Measurements from ENCODE around the gene PYGM.

The PYGM gene

DNA sequence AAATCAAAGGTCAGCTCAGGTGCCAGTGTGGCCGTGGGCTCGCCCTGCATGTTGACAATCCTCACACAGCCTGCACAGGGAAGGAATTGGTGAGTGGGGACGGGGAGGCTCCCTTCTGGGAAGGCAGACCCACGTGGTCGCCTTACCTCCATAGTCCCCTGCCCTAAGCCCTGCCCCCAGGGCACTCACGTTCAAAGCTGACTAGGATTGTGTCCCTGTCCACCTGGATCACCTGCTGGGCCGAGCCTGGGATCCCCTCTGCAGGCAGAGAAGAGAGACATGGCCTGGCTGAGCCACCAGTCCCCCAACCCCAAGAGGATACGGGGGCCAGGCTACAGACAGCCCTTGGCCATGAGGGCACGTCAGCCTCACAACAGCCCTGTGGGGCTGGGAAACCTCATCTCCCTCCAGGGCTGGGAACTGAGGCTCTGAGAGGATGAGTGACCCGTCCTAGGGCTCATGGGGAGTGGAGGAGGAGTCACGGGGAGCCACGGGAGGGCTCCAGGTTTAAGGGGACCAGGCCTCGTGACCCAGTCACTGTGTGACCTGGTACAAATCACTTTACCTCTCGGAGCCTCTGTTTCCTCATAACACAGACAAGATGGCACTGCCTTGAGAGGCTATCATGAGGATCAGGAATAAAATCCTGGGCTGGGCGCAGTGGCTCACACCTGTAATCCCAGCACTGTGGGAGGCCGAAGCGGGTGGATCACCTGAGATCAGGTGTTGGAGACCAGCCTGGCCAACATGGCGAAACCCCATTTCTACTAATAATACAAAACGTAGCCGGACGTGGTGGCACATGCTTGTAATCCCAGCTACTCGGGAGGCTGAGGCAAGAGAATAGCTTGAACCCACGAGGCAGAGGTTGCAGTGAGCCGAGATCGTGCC lies 30.7 kb upstream of the PYGM start:
- no peak for DNase-seq

DNA sequence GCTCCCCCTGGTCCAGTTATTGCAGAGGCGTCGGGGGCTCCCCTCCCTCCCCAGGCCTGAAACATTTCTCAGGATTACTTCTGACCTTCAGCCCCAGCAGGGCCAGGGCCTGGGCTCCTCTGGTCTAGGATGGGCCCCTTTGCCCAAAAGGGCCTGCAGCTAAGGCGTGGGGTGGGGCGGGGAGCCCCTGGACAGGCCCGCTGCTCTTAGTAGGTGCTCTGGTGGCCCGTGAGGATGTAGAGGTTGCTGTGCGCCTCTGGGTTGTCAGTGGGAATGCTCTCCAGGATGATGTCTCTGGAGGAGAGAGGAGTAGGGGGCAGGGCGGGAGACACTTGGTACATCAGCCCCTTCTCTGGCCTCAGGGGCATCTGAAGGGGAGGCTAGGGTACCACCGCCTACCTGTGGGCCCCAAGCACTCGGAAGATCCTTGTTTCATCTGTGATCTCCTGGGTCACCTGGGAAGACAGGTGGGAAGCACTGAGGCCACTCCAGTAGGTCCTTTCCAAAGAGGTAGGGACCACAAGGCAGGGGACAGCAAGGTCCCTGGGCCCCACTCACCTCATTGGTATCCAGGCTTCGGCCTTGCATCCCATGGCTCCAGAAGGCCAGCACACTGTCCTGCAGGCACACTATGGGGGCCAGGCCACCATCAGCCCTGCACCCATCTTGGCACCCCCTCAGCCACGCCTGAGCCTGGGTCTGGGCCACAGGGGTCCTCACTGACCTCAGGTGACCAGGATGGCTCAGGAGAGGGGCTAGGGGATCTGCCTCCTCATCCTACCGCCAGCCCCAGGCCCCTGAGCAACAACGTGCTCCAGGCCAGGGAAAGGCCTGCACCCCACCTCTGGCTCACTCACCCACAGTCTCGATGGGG lies 29.8 kb upstream of the PYGM start:
- no peak for DNase-seq

DNA sequence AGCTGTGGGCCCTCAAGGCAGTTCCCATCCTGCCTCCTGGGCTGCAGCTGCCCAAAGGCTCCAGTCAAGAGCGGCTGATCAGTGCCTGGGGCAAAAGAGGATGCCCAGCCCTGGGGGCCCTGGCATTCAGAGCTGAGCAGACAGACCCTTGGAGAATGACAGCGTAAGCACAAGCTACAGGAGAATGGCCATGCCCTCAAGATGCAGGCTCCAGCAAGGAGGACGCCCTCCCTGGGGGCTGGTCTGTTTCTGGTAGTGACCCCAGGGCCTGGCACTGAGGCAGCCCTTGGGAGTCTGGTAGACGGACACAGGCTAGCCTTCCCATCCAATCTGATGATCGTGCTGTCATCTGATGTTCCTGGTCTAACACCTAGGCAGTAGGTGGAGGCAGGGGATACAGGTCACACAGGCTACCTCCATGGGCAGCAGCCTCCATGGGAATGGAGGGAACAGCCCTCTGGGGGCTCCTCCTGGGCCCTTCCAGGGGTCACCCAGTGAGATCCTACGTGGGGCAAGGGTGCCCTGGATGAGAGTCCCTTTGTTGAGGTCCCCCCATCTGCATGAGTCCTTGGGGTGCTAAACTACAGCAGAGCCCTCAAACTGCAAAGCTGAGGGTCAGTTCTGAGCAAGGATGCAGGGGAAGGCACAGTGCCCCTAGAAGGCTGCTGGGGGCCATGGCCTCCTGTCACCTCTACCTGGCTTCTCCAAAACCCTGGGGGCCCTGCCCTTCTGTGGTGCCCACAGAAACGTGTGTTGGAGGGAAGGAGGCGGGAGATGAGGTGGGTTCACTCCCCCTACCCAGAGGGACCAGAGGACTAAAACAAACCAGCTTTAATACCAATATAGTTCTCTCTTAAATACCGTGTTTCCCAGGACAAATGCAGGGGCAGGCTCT lies 28.8 kb upstream of the PYGM start:
- no peak for DNase-seq

DNA sequence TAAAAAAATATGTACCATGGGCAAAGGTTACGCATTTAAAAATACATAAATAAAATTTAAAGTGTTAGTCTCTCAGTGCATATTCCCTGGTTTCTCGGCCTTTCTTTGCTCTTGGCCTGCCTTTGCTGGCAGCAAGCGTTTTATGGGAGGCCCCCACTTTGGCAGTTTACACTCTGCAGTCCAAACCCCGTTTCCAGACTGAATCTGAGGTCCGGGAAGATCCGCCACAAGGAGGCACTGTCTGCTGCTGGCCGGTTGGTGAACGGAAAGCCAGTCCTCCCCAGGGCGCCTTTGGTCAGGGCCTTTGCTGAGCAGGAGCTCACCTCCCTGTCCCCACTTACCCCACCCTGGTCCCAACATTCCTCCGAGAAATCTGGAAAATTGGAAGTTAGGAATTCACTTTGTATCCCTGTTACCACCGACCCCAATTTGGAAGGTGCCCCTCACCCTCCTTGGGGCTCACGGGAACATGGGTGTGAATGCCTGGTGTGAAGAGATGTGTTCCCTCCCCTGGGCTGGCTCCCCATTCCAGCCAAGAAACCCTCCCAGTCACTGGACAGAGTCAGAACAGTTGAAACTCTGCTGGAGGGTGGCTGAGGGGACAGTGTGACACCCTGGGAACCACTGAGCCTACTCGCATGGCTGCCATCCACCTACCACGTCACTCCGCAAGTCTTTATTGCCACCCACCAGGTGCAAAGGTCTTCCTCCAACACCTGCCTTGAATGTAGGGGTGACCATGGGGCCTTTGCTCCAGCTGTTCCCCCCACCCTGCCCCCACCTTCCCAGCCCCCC lies 27.9 kb upstream of the PYGM start:
- peak; percentile 78 for DNase-seq

DNA sequence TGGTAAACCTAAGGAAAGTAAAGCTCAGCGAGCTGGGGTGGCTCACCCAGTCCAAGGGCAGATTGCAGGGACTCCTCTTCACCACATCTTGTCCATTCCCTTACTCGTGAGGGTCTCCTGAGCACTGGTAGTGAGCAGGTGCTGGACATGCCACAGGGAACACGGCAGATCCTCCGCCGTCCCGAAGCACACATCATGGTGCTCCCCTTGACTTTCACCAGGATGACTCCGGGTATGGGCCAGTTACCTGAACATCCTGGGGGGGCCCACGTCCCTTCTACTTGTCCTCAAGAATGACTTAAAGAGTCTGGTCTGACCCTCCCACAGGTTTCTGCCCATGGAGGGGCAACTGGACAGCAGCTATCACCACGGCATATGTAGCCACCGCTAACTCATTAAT lies 26.5 kb upstream of the PYGM start:
- DNase-seq: no peak

DNA sequence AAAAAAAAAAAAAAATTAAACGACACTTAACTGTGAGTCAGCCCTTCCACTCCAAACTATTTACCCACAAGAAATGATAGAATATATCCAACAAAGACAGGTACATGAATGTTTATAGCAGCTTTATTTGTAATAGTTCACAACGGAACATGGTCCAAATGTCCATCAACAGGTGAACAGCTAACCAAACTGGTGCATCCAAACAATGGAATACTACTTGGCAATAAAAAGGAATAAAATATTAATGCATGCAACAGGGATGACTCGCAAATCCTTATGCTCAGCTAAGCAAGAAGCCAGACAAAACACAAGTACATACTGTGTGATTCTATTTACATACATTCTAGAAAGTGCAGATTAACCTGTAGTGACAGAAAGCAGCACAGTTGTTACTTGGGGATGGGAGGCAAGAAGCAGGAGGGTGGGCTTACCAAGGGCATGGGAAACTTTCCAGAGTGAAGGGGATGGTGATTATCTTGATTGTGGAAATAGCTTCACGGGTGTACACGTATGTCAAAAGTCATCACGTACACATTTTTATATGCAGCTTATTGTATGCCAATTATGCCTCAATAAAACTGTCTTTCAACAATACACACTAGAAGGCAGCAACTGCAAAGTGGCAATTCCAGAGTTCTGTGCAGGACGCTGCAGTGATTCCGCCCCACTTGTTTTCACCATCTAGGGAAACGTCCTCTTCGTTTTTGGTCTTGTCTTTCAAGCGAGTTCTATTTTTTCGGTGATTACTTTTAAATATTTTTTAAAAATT lies 25.2 kb upstream of the PYGM start:
- DNase-seq: no peak

DNA sequence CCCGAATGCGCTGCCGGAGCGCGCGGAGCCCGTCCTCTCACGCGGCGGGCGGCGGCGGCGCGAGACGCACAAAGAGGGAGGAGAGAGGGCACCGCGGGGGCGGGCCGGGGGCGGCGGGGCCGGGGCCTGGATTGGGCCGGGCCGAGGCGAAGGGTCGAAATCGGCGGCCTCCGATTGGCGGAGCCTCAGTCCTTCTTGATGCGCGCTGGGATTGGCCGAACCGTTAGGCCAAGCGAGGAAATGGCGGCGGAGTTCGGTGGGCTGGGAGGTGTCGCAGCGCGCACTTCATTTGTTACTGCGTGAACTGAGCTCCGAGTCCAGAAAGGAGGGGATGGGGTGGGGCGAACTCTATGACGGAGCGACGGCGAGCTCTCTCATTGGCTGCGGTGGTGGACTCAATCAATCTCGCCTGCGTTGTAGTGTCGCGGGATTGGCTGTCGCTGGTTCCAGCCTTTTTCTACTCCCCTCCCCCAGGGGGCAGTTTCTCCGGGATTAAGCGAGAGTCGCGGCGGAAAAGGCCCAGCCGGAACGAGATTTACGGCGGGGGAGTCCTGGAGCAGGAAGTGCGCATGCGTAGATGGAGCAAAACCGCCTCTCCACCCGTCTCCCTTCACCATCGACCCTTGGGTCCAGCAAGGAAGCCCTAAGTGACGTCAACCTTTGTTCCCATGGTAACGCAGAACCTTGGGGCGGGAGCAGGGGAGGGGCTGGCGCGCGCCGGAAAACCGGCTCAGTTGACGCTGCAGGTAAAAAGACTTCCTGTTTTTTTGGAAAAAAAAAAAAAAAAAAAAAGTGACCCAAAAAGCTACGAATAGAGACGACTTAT lies 18.9 kb upstream of the PYGM start, which contains the start of gene SF1:
Gene SF1 (minus strand): TSS at position 70 of the 826 bp plus-strand sequence. CDS start 150 bp downstream, outside the sequence.
- DNase-seq: peak; percentile 98

DNA sequence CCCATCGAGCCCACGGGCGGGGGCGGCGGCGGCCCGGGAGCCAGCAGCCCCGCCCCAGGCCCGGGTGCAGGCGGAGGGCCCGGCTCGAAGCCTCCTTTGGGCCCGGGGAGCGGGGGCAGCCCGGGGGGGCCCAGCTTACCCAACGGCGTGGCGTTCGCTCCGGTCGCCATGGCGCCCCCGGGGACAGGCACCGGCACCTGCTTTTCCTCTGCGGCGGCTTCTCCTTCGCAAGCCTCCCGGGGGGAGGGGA lies 18.4 kb upstream of the PYGM start:
- DNase-seq: no peak

DNA sequence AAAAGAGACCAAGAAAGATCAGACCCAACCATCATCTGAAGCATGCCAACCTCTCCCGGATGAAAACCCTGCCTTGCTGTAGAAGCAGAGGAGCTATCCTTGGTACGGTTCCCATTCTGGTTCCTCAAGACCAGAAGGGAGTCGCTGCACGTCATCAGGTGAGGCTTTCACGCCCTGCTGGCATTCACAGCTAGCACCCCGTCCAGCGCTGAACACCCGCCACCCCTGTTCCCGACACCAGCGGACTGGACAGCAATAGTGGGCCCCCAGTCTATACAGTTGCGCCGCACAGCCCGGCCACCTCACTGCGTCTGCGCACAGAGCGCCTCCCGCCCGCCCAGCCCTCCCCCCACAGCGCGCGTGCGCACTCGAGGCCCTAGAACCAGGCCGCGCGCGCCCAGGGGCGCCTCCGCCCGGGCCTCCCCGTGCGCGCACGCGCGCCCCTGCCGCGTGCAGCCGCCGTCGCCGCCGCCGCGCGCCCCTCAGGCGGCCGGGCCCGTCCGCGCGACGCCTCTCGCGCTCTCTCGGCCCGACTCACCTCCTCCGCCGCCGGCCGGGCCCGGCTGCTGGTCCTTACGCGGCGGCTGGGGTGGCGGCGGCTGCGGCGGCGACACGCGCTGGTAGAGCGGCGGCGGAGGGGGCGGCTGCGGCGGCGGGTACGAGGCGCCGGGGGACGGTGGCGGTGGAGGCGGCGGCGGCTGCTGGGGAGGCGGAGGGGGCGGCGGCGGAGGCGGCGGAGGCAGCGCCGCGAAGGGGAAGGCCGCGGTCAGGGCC lies 17.9 kb upstream of the PYGM start:
- peak; percentile 91 for DNase-seq

DNA sequence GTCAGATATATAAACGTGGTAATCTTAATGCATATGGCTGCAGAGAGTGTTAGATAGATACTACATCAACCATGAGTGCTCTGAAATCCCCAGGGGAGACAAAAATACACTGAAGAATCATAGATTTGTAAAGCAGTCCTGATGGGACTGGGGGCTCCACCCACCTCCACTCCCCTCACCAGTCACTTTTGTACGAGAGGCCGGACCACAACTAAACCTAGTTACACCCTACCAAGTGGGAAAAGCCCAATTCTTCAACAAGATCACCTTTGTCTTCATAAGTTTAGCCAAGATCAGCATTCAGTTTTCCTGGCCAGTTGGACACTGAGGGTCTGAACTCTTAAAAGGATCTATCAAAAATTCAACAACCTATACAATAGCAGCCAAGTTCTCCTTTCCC lies 17.1 kb upstream of the PYGM start:
- no peak for DNase-seq

DNA sequence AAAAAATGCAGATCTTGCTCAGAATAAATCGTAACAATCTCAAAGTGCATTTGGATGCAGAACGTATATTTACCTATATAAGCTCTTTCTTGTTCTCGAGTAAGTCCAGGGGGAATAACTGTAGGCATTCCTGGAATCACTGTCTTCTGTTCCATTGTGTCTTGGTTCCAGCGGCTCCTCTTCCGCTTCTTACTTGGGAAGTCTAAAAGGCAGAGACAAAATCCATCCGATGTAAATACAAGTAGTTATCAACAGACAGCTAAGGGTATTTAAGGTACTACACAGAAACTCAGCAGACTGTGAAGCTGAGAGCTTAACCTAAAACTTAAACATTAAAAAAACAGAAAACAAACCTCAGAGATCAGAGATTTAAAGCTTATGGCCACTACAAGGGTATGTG lies 16.7 kb upstream of the PYGM start:
- DNase-seq: no peak

DNA sequence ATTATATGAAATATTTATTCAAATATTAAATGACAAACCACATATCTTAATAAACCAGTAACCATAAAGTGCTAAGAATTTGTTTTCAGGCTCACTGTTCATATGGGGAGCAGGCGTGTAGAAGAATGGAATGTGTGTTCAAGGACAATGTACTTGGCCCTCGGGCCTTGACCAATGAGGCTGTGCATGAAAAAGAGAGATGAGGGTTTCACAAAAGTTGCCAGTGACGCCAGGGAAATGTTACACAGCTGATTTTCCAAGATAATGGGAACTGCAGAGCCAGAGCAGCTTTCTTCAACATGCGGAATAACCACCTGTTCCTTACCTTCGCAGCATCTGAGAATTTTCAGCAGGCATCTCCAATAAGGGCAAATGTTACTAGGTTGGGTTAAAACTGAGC lies 14.4 kb upstream of the PYGM start:
- no peak for DNase-seq

DNA sequence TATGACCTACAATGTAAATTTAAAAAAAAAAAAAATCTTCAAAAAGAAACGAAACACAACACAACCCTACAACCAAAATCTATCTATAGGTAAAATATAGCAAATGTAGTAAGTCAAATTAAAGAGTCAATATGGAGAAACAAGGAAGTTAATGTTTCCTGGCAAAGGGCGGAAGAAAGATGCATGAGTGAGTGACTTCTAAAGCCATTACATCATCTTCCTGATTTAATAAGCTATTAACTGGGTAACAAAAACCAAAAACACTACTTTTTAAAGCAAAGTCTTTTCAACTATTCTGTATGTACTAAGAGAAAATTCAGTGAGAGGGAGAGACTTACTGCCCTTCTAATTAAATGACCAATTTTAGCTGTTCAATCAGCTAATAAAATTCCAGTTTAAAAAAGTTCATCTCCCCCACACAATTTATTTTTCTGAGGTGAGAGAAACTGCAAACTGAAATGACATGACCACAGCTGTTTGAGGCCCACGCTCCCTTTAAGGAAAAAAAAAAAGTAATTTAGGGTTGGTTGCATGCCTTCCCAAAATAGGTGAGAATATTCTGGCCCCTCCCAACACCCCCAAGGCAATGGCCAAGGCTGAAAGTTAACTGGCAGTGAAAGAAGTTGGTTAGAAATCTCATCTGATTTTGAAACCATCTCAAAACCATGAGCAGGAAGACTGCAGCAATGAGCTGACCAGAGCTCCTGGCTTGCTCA lies 12.7 kb upstream of the PYGM start:
- no peak for DNase-seq

DNA sequence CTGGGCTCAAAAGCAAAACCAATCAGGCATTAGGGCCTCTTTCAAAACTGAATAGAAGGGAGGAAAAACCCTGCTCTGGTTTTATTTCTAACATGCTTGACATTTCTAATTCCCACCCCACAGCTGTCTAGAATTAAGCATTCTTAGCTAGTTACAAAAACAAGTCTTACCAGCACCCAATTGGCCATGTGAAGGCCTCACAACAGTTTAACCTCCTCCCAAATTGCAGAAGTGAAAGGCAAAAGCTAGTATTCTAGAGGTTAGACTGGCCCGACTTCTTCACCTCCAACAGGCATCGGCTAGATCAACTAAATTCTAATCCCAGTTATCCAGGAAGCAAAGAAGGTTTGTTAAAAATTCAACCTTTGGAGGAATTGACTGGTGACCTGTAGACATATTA lies 12.1 kb upstream of the PYGM start:
- no peak for DNase-seq

DNA sequence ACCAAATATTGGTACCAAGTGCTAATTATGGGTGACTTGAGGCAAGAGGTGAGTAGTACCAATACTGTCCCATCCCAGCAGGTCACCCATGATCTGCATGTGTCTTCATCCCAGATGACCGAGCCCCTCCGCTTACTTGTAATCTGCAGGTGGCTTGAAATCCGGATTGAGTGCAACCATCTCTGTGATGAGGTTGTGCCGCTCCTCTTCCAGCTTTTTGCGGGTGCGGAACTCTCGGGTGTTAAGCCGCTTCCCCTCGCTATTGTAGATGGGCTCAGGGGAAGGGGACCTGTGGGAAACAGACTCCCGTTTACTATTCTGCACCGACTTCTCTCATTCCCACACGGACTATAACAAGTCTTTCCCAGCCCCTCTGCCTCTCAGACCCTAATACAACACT lies 10.3 kb upstream of the PYGM start:
- no peak for DNase-seq

DNA sequence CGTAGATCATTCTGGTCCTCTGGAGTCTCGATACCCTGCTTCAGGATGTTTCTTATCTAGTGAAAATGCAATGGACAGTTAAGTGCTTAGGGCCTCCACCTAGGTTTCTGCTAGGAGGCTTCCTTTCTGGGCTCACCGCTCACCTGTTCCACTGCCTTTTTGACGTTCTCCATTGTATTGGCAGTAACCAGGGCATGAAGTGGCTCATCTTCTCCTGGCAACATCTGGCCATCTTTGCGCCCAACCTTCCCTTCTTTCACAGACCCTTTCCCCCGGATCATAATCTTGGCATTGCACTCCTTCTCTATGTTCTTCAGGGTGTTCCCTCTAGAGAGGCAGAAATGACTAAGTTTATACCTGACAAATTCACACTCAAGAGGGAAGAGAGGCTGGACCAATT lies 9.5 kb upstream of the PYGM start:
- no peak for DNase-seq

DNA sequence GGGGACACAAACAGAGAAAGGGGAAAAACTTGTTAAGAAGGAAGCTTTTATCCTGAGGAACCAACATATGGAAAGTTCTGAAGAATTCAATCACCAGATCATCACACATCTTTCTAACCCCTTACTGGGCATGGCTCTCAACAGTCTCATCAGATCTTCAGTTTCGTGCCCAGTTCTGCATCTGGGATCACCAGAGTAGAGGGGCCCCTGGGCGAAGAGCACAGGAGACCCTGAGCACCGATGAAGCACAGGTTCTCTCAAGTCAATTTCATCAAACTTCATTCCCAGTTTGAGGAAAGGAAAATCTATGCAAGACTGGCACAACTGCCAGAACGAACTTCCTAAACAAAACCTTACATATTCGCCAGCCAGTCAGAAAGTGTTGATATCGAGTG lies 8.5 kb upstream of the PYGM start:
- DNase-seq: no peak

DNA sequence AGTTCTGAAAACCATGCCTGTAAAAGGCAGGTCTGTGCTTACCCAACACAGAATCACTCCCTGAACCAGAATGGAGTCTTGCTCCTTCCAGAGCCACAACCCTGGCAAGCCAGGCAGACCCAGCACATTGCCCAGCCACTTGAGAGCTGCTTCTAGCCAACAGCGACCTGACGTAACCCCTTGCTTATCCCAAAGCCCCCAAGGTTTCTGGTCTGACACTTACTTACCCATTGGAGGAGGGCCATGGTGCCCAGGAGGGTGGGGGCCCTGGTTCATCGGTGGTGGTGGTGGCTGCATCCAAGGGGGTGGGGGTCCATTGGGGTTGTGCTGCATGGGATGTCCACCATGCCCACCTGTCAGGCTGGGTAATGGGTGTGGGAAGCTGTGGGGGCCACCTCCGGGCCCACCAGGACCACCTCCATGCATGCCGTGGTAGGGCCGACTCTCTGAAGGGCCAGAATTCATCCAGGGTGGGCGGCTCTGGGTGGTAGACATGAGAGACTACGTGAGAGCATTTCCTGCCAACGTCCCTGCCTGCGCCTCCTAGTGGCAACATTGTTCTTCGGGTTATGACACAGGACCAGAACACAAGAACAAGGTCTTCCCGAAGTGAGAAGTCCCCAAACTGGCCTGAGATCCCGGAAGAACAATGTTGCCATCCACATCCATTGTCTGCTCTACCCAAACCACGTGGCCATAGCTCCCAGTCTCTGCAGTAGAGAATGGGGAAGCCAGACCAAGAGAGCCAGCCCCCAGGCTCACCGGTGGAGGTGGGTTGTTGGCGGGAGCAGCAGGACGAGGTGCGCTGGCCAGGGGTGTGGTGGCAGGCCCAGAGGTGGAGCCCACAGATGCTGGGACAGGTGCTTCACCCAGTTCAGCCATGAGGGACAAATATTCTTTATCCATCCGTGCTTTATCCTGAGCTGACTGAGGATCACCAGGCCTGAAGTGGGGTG lies 7.8 kb upstream of the PYGM start:
- peak; percentile 92 for DNase-seq

All from CD4-positive, alpha-beta T cell treated with Interleukin-17A for 4 hours (primary cell).